ENCODE results near the gene WTAP. TPM values are rescaled to one million over a fixed set of nuclear protein-coding genes. Genes with fewer than 3 reads are reported as not detected.
"Not testable (repeated sequence)": the region's sequence is repeated elsewhere in the genome, so short reads cannot be mapped to it uniquely, and the experiment has no call there.

Gene WTAP
- total RNA-seq, 2 donors from 2014 or later: 46.3 to 157 TPM

DNA sequence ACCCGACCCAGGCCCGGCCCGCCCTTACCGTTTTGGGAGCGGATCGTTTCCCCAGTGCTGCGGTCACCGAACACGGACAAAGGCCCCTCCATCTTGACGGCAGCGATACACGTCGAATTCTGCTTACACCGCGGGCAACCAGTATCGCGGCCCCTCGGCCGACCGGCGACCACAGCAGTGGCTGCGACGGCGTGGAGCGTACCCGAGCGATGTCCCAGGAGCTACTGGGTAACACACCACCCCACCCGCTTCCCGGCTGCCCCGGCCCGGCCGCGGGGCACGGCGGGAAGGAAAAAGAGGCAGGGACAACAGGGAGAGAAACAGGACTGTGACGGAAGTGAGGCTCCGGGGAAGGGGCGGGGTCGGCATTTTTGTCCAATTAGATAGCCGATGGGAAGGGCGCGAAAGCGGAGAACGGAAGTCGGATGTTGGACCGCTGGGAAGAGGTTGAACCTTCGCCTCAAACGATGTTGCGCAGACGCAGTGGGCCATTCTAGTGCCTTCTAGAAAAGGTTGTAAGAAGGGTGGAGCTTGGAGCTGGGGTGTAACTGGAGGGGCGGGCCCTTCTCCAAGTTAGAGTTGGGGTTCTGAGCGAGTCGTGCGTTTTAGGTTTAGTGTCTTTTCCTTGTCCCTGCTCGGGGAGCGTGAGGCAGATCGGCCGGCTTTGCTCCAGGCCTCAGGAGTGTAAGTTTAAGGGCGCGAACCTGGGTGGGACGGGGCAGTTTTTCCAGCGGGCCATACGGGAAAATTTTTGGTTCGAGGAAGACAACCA lies 62.3 kb downstream of the WTAP start, which contains the start of gene TCP1:
Gene TCP1, minus strand, starts transcription at position 226 of the 772 bp plus-strand sequence. Its CDS starts 134 bp downstream, at position 92.
- Histone ChIP-seq H3K9me3 (no peaks in the 10 kb centered on the region), H3K4me1 (ENCODE audit: control insufficient read depth in 1 of 2, low read depth in 2 of 2) (peaks cover 24 to 43% of the 10 kb centered on the region in 2 donors)

DNA sequence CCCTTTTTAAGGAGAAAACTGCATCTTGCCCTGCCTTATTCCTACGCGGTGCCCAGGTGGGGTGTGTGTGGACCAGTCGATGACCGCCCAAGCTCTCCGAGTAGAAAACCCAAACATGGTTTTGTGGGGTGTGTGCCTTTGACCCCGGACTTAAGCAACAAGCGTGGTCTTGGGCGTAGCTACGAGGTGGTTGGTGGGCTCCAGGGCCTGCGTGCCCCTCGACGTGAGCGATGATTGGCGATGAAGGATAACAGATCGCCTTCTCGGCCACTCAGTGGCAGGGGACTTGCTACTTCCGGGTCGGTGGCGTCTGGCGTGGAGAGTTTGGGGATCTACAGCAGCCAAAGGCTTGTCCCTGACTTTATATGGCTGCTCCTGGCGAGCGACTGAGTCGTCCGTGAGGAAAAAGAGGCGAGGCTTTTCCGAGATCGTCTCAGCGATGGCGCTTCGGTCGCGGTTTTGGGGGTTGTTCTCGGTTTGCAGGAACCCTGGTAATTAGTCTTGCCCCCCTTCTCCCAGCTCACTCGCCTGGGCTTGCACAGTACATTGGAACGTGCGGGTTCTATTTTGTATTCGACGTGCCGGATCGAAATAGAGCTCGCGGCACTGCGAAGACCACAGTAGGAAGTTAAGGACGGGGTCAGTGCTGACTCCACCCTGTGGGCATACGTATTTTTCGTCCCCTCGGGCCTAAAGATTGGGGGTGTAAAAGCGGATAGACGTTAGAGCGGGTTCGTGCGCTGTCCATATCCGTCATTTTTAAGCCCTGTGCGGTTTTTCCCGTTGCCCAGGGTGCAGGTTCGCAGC lies 63.0 kb downstream of the WTAP start, which contains the start of gene MRPL18:
Gene MRPL18, plus strand, starts transcription at position 319 of the 807 bp plus-strand sequence. Its CDS starts 121 bp downstream, at position 440.
- Histone ChIP-seq H3K4me3 (peak within 1 kb of the TSS; percentile 93), H3K36me3 (peaks cover 1% of the 10 kb centered on the region), H3K9me3 (no peaks in the 10 kb centered on the region), H3K27me3 (replicated peaks; ENCODE audit: insufficient read depth) (no peaks in the 10 kb centered on the region), H3K27ac (peak within 1 kb of the TSS; percentile 89 to 91), H3K4me1 (ENCODE audit: control insufficient read depth in 1 of 2, low read depth in 2 of 2) (peaks cover 24 to 43% of the 10 kb centered on the region in 2 donors)
- TF ChIP-seq, protein P1, sequence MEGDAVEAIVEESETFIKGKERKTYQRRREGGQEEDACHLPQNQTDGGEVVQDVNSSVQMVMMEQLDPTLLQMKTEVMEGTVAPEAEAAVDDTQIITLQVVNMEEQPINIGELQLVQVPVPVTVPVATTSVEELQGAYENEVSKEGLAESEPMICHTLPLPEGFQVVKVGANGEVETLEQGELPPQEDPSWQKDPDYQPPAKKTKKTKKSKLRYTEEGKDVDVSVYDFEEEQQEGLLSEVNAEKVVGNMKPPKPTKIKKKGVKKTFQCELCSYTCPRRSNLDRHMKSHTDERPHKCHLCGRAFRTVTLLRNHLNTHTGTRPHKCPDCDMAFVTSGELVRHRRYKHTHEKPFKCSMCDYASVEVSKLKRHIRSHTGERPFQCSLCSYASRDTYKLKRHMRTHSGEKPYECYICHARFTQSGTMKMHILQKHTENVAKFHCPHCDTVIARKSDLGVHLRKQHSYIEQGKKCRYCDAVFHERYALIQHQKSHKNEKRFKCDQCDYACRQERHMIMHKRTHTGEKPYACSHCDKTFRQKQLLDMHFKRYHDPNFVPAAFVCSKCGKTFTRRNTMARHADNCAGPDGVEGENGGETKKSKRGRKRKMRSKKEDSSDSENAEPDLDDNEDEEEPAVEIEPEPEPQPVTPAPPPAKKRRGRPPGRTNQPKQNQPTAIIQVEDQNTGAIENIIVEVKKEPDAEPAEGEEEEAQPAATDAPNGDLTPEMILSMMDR (IDR thresholded peaks at IDR 0.05): no peak
- peak; percentile 85 for DNase-seq (ENCODE audit: low spot score)
- ATAC-seq (ENCODE audit: insufficient number of reproducible peaks, low FRiP score, low read depth): peak; percentile 78

More for the DNA sequence above, 62.3 kb downstream of the WTAP start, which contains the start of gene TCP1:
- H3K27me3 ChIP-seq (replicated peaks; ENCODE audit: insufficient read depth): no peaks in the 10 kb centered on the region
- ATAC-seq (ENCODE audit: insufficient number of reproducible peaks, low FRiP score, low read depth) (peak; percentile 98), DNase-seq (ENCODE audit: low spot score) (peak; percentile 99)
- TF ChIP-seq, protein P1 (IDR thresholded peaks at IDR 0.05): no peak
- peak within 1 kb of the TSS; percentile 89 to 91 for H3K27ac ChIP-seq
- peak within 1 kb of the TSS; percentile 93 for H3K4me3 ChIP-seq
- H3K36me3 ChIP-seq: peaks cover 9% of the 10 kb centered on the region

DNA sequence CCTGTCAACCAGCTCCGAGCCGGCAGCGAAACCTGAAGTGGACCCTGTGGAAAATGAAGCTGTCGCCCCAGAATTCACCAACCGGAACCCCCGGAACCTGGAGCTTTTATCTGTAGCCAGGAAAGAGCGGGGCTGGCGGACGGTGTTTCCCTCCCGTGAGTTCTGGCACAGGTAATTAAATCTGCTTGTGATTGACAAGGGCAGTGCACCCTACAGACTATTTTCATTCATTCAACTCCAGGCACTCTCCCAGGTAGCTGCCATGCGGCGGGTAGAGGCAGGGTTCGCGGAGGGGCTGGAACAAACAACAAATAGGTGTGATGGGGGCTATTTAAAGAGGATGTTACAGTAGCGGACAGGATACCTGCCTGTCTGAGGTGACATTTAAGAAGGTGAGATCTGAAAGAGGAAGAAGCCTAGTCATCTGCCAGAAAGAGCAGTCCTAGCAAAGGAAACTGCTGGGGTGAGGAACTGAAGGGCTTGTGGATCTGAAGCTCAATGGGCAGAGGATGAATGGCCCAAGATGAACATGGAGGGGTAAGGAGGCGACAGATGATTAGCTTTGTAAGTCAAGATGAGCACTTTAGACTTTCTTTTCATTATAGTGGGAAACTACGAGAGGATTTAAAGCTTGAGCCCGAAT lies 63.8 kb downstream of the WTAP start:
- ATAC-seq (ENCODE audit: insufficient number of reproducible peaks, low FRiP score, low read depth) (no peak), DNase-seq (ENCODE audit: low spot score) (no peak)
- H3K9me3 ChIP-seq: no peaks in the 10 kb centered on the region
- peak overlapping the region; percentile 93 for H3K4me3 ChIP-seq
- H3K27me3 ChIP-seq (replicated peaks; ENCODE audit: insufficient read depth): no peaks in the 10 kb centered on the region
- TF ChIP-seq, protein P1 (IDR thresholded peaks at IDR 0.05): no peak
- H3K4me1 ChIP-seq (ENCODE audit: control insufficient read depth in 1 of 2, low read depth in 2 of 2): peaks cover 24 to 43% of the 10 kb centered on the region in 2 donors
- peaks cover under 1% of the 10 kb centered on the region for H3K36me3 ChIP-seq
- H3K27ac ChIP-seq: peak overlapping the region; percentile 89 to 91

DNA sequence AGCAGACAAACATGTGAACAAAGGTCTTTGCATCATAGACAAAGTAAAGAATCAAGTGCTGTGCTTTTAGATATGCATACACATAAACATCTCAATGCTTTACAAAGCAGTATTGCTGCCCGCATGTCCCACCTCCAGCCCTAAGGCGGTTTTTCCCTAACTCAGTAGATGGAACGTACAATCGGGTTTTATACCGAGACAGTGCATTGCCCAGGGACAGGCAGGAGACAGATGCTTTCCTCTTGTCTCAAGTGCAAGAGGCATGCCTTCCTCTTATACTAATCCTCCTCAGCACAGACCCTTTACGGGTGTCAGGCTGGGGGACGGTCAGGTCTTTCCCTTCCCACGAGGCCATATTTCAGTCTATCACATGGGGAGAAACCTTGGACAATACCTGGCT lies 67.7 kb downstream of the WTAP start:
- H3K27ac ChIP-seq; DNase-seq (ENCODE audit: low spot score); H3K27me3 ChIP-seq (replicated peaks; ENCODE audit: insufficient read depth); ATAC-seq (ENCODE audit: insufficient number of reproducible peaks, low FRiP score, low read depth); H3K4me3 ChIP-seq; H3K9me3 ChIP-seq: not testable (repeated sequence)
- Histone ChIP-seq H3K4me1 (ENCODE audit: control insufficient read depth in 1 of 2, low read depth in 2 of 2) (peaks cover 18 to 28% of the 10 kb centered on the region in 2 donors), H3K36me3 (peaks cover 27% of the 10 kb centered on the region)

DNA sequence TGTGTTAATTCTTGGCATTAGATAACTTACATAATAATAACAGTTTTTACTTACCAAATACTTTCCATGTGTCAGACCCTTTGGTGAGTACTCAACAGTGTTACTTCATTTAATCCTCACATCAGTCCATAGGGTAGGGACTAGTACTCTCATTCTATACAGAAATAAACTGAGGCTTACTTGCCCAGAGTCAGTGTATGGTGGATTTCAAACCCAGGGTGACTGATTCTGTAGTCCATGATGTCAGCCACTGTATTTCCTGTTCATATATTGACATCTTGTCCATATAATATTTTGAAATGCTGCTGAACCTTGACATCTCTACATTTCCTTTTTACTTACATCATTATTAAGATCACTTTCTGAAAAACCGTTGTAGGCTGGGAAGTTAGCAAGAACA lies 70.2 kb downstream of the WTAP start:
- no peak for DNase-seq (ENCODE audit: low spot score)
- Histone ChIP-seq H3K36me3 (peaks cover 27% of the 10 kb centered on the region), H3K4me1 (ENCODE audit: control insufficient read depth in 1 of 2, low read depth in 2 of 2) (peaks cover 6 to 9% of the 10 kb centered on the region in 2 donors), H3K27ac (no peak overlapping the region), H3K4me3 (no peak overlapping the region), H3K27me3 (replicated peaks; ENCODE audit: insufficient read depth) (no peaks in the 10 kb centered on the region), H3K9me3 (no peaks in the 10 kb centered on the region)
- ATAC-seq (ENCODE audit: insufficient number of reproducible peaks, low FRiP score, low read depth): no peak
- TF ChIP-seq, protein P1 (IDR thresholded peaks at IDR 0.05): no peak

Measured in thoracic aorta (tissue), 2 donors.